Liver (tissue), 9 donors: ENCODE measurements around the gene S100Z. TPM values are rescaled to one million over a fixed set of nuclear protein-coding genes. Genes with fewer than 3 reads are reported as not detected.
"Not testable (repeated sequence)": the region's sequence is repeated elsewhere in the genome, so short reads cannot be mapped to it uniquely, and the experiment has no call there.

Experiments
- DNase-seq: peaks from one replicate; pipeline ENCODE4 v3.0.0-alpha.2; 2017; ENCODE audit warnings: low spot score
- H3K27ac ChIP-seq, 2 donors: one replicate each; pipeline ENCODE4 v1.7.0; 2013; ENCODE audit warnings: inconsistent platforms in 2 of 2, low read length in 2 of 2, control low read depth in 1 of 2, low read depth in 1 of 2, mild to moderate bottlenecking in 1 of 2
- H3K27me3 ChIP-seq, 4 donors: one replicate each; pipeline versions ENCODE4 v1.6.1 to v1.7.0; 2013; ENCODE audit warnings: low read length in 3 of 4, inconsistent platforms in 1 of 4, mild to moderate bottlenecking in 1 of 4, moderate library complexity in 1 of 4; ENCODE audit not compliant: control insufficient read depth in 4 of 4, insufficient read depth in 4 of 4
- H3K36me3 ChIP-seq, 4 donors: one replicate each; pipeline versions ENCODE4 v1.6.1 to v1.7.0; 2013; ENCODE audit warnings: low read length in 3 of 4, mild to moderate bottlenecking in 3 of 4, low read depth in 1 of 4, moderate library complexity in 1 of 4; ENCODE audit not compliant: control insufficient read depth in 4 of 4, insufficient read depth in 3 of 4
- H3K4me1 ChIP-seq, 4 donors: one replicate each; pipeline versions ENCODE4 v1.6.1 to v1.7.0; 2013; ENCODE audit warnings: low read length in 3 of 4, mild to moderate bottlenecking in 3 of 4, moderate library complexity in 1 of 4; ENCODE audit not compliant: control insufficient read depth in 4 of 4, insufficient read depth in 4 of 4
- H3K4me3 ChIP-seq, 3 donors: one replicate each; pipeline versions ENCODE4 v1.6.1 to v1.7.0; 2013; ENCODE audit warnings: low read length in 3 of 3, control low read depth in 1 of 3, low read depth in 1 of 3, mild to moderate bottlenecking in 1 of 3
- H3K9ac ChIP-seq, 2 donors: one replicate each; pipeline ENCODE4 v1.7.0; 2013; ENCODE audit warnings: low read length in 2 of 2, mild to moderate bottlenecking in 2 of 2, moderate library complexity in 2 of 2, control low read depth in 1 of 2, low read depth in 1 of 2
- H3K9me3 ChIP-seq, 4 donors: one replicate each; pipeline versions ENCODE4 v1.6.1 to v1.7.0; 2013; ENCODE audit warnings: low read length in 3 of 4; ENCODE audit not compliant: control insufficient read depth in 4 of 4
- ATF3 ChIP-seq: IDR thresholded peaks from 2 replicates; pipeline ENCODE4 v1.6.1; 2016; ENCODE audit warnings: antibody characterized with exemption
- EGR1 ChIP-seq, 2 donors: IDR thresholded peaks; 2 replicates each; pipeline ENCODE4 v1.6.1; 2016 to 2018; ENCODE audit warnings: antibody characterized with exemption in 2 of 2, low read depth in 2 of 2
- FOXA1 ChIP-seq: IDR thresholded peaks from 2 replicates; pipeline ENCODE4 v1.6.1; 2016; ENCODE audit warnings: antibody characterized with exemption
- FOXA2 ChIP-seq: IDR thresholded peaks from 2 replicates; pipeline ENCODE4 v1.6.1; 2016; ENCODE audit warnings: antibody characterized with exemption
- GABPA ChIP-seq, 2 donors: IDR thresholded peaks in 1 of 2; conservative IDR thresholded peaks in 1 of 2; 2 replicates each; pipeline ENCODE4 v1.6.1; 2016; ENCODE audit warnings: antibody characterized with exemption in 2 of 2, mild to moderate bottlenecking in 1 of 2, moderate library complexity in 1 of 2
- HNF4A ChIP-seq, 2 donors: conservative IDR thresholded peaks; 2 replicates each; pipeline ENCODE4 v1.6.1; 2016; ENCODE audit warnings: antibody characterized with exemption in 2 of 2, mild to moderate bottlenecking in 2 of 2
- HNF4G ChIP-seq: IDR thresholded peaks from 2 replicates; pipeline ENCODE4 v1.6.1; 2016; ENCODE audit warnings: antibody characterized with exemption
- JUND ChIP-seq, 2 donors: IDR thresholded peaks; 2 replicates each; pipeline ENCODE4 v1.6.1; 2016; ENCODE audit warnings: antibody characterized with exemption in 2 of 2
- MAX ChIP-seq: IDR thresholded peaks from 2 replicates; pipeline ENCODE4 v1.6.1; 2016; ENCODE audit warnings: antibody characterized with exemption
- NR2F2 ChIP-seq: IDR thresholded peaks from 2 replicates; pipeline ENCODE4 v1.6.1; 2016; ENCODE audit warnings: antibody characterized with exemption
- RAD21 ChIP-seq, 2 donors: IDR thresholded peaks; 2 replicates each; pipeline ENCODE4 v1.6.1; 2016; ENCODE audit warnings: antibody characterized with exemption in 2 of 2, mild to moderate bottlenecking in 2 of 2
- REST ChIP-seq: IDR thresholded peaks from 2 replicates; pipeline ENCODE4 v1.6.1; 2016; ENCODE audit warnings: antibody characterized with exemption, mild to moderate bottlenecking
- RXRA ChIP-seq, 2 donors: IDR thresholded peaks; 2 replicates each; pipeline ENCODE4 v1.6.1; 2017 to 2018; ENCODE audit warnings: antibody characterized with exemption in 2 of 2, mild to moderate bottlenecking in 1 of 2
- SP1 ChIP-seq: IDR thresholded peaks from 2 replicates; pipeline ENCODE4 v1.6.1; 2018; ENCODE audit warnings: antibody characterized with exemption, mild to moderate bottlenecking
- TAF1 ChIP-seq: conservative IDR thresholded peaks from 2 replicates; pipeline ENCODE4 v1.6.1; 2016; ENCODE audit warnings: antibody characterized with exemption, mild to moderate bottlenecking
- YY1 ChIP-seq: IDR thresholded peaks from 2 replicates; pipeline ENCODE4 v1.6.1; 2016; ENCODE audit warnings: antibody characterized with exemption, mild to moderate bottlenecking
- ZBTB33 ChIP-seq: IDR thresholded peaks from 2 replicates; pipeline ENCODE4 v1.6.1; 2016; ENCODE audit warnings: antibody characterized with exemption
- WGBS: extraction: QIAGEN DNeasy Blood & Tissue Kit; methylation state at CpG from one replicate; pipeline ENCODE4 v1.1.7; 2013; 5-methylcytosine and 5-hydroxymethylcytosine counted together
- polyA plus RNA-seq, 2 donors: library from polyadenylated mRNA; stranded (reverse) in 1 of 2; unstranded in 1 of 2; fragments of 200-250 nt in 1 of 2; fragments of >200 nt in 1 of 2; fragmentation: Nextera tagmentation in 1 of 2; extraction: Ambion mirVana in 1 of 2; gene quantifications; one replicate each; pipeline versions ENCODE4 v1.2.1 to v1.2.3, GENCODE V29; 2013 to 2015
- total RNA-seq, 2 donors: library from RNA; depleted of rRNA; stranded (reverse); fragments of >200 nt; gene quantifications; one replicate each; pipeline ENCODE4 v1.2.3, GENCODE V29; 2014
- donor health status: healthy.
- donor health status: healthy.
- donor health status: healthy.
- donor health status: healthy.
- donor health status: healthy.

Gene S100Z
- total and polyA plus RNA-seq, 4 donors = 0.05 to 0.33 (median 0.33) TPM; not detected in 1

GRCh38 chr5:76854644-76855043 is 4.8 kb downstream of the S100Z start:
- no peak overlapping the region for H3K4me3 ChIP-seq
- H3K4me1 ChIP-seq = peaks cover 0 to 2% (median 0%) of the 10 kb centered on the region in 4 donors
- no peak for DNase-seq
- no peak overlapping the region for H3K27ac ChIP-seq
- TF ChIP-seq ATF3 = no peak
- TF ChIP-seq RAD21 (IDR thresholded peaks at IDR 0.05) = no peak
- TF ChIP-seq NR2F2 = no peak
- TF ChIP-seq HNF4G = no peak
- no peak for TF ChIP-seq SP1
- no peak for TF ChIP-seq EGR1 (IDR thresholded peaks at IDR 0.05; ENCODE audit: low read depth in 2 of 2)
- no peak for TF ChIP-seq TAF1
- TF ChIP-seq HNF4A (conservative IDR thresholded peaks at IDR 0.05) = no peak
- no peak for TF ChIP-seq FOXA2
- no peak for TF ChIP-seq GABPA (IDR thresholded peaks at IDR 0.05 in 1 of 2, conservative IDR thresholded peaks at IDR 0.05 in 1 of 2)
- no peak for TF ChIP-seq MAX
- no peak for TF ChIP-seq FOXA1
- TF ChIP-seq YY1 = no peak
- TF ChIP-seq REST = no peak
- no peak for TF ChIP-seq RXRA (IDR thresholded peaks at IDR 0.05)
- H3K9me3 ChIP-seq = no peaks in the 10 kb centered on the region
- H3K27me3 ChIP-seq = no peaks in the 10 kb centered on the region
- H3K36me3 ChIP-seq = no peaks in the 10 kb centered on the region
- H3K9ac ChIP-seq = no peak overlapping the region

- H3K4me1 ChIP-seq, H3K4me3 ChIP-seq: not testable (repeated sequence)
These were observed 5.7 kb downstream of the S100Z start for GRCh38 chr5:76855501-76855900.

GRCh38 chr5:76855961-76856360 is 6.1 kb downstream of the S100Z start:
- Histone ChIP-seq H3K27ac (peak overlapping the region in 1 of 2 donors; percentile 23), H3K4me3 (no peak overlapping the region), H3K9me3 (no peaks in the 10 kb centered on the region), H3K4me1 (peaks cover 0 to under 1% (median 0%) of the 10 kb centered on the region in 4 donors), H3K27me3 (no peaks in the 10 kb centered on the region), H3K36me3 (no peaks in the 10 kb centered on the region), H3K9ac (no peak overlapping the region)
- DNase-seq = no peak
- TF ChIP-seq YY1 (no peak), MAX (no peak), TAF1 (no peak), JUND (IDR thresholded peaks at IDR 0.05) (no peak), NR2F2 (no peak), EGR1 (IDR thresholded peaks at IDR 0.05; ENCODE audit: low read depth in 2 of 2) (no peak), GABPA (IDR thresholded peaks at IDR 0.05 in 1 of 2, conservative IDR thresholded peaks at IDR 0.05 in 1 of 2) (no peak), HNF4G (no peak), SP1 (no peak), REST (no peak), ATF3 (no peak), ZBTB33 (no peak), RAD21 (IDR thresholded peaks at IDR 0.05) (no peak), RXRA (IDR thresholded peaks at IDR 0.05) (no peak), HNF4A (conservative IDR thresholded peaks at IDR 0.05) (no peak)
- WGBS = 82% methylated on average over 3 of the region's 3 CpGs

More at GRCh38 chr5:76855501-76855900, 5.7 kb downstream of the S100Z start:
- not testable (repeated sequence) for H3K27me3 ChIP-seq, H3K9me3 ChIP-seq, DNase-seq, H3K36me3 ChIP-seq, H3K9ac ChIP-seq
- peak overlapping the region in 1 of 2 donors; percentile 23 for H3K27ac ChIP-seq
- peak; percentile 6 to 52 for TF ChIP-seq HNF4A (conservative IDR thresholded peaks at IDR 0.05)
